IPS DF 19.7 (cell line): Measurements from ENCODE around the gene DUOXA2.

Experiments
- DNase-seq: peaks from one replicate; pipeline ENCODE4 v3.0.0-alpha.2; 2013; ENCODE audit warnings: low read depth, low spot score

DUOXA2 gene

GRCh38 chr15:45116482-45117307 lies 2.6 kb downstream of the DUOXA2 start:
- no peak for DNase-seq

- DNase-seq: no peak
These were observed 3.4 kb downstream of the DUOXA2 start for GRCh38 chr15:45117308-45118130.

- DNase-seq: peak; percentile 78
These were observed 4.0 kb downstream of the DUOXA2 start for GRCh38 chr15:45118131-45118588.

- DNase-seq: no peak
These were observed 4.9 kb downstream of the DUOXA2 start for GRCh38 chr15:45118996-45119395.

GRCh38 chr15:45120081-45120972 lies 6.2 kb downstream of the DUOXA2 start:
- no peak for DNase-seq

- no peak for DNase-seq
These were observed 6.9 kb downstream of the DUOXA2 start for GRCh38 chr15:45121020-45121419.

- DNase-seq: no peak
These were observed 7.7 kb downstream of the DUOXA2 start for GRCh38 chr15:45121706-45122417.

- DNase-seq: no peak
These were observed 8.6 kb downstream of the DUOXA2 start for GRCh38 chr15:45122719-45123118.

GRCh38 chr15:45123397-45123796 lies 9.3 kb downstream of the DUOXA2 start:
- no peak for DNase-seq

GRCh38 chr15:45126535-45127158 lies 12.5 kb downstream of the DUOXA2 start:
- DNase-seq: no peak

- DNase-seq: no peak
These were observed 15.0 kb downstream of the DUOXA2 start for GRCh38 chr15:45128971-45129639.

GRCh38 chr15:45129651-45130129 lies 15.6 kb downstream of the DUOXA2 start, which contains the start of the genes DUOX1 and DUOXA1:
TSS of gene DUOX1 (plus strand) at chr15:45129994. CDS start at chr15:45131967, 1,973 bp downstream.
TSS of gene DUOXA1 (minus strand) at chr15:45129879. CDS start at chr15:45123014, 6,865 bp downstream.
- no peak for DNase-seq

- no peak for DNase-seq
These were observed 16.3 kb downstream of the DUOXA2 start for GRCh38 chr15:45130291-45131000.

GRCh38 chr15:45131510-45131909 lies 17.4 kb downstream of the DUOXA2 start:
- DNase-seq: no peak

- no peak for DNase-seq
These were observed 18.9 kb downstream of the DUOXA2 start for GRCh38 chr15:45132844-45133560.

GRCh38 chr15:45133561-45133920 lies 19.4 kb downstream of the DUOXA2 start:
- DNase-seq: no peak

GRCh38 chr15:45134046-45134445 lies 19.9 kb downstream of the DUOXA2 start:
- no peak for DNase-seq
